ENCODE measurements around the gene HNMT. TPM values are rescaled to one million over a fixed set of nuclear protein-coding genes. Genes with fewer than 3 reads are reported as not detected.

Gene HNMT
- total RNA-seq, 1 experiment from 2014 or later = 4.1 TPM

DNA sequence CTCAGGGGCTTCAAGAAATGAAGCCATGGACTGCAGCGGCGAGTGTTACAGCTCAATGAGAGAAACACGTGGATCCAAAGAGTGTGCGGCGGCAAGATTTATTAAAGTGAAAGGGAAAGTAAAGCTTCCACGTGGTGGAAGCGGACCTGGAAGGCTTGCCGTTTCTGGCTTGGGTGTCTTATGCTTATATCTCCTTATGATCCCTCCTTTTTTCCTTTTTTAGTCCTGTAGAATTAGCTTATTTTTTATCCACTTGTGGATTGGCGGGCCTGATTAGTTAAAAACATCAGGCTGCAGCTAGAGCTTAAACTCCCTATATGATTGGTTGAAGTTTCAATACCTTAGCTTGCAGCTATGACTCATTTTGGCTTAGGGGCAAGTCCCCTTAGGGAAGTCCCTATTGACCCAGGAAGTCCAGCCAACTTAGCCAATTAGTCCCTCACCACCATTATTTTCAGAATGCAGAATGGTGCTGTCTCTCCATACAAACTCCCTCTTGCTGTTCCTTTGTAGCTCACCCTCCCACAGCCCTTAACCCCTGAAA is 11.6 kb upstream of the HNMT start:
- in situ Hi-C loops (cut with HindIII; ENCODE audit: low pct_unique_long_range_greater_than_20kb, low sequenced_read_pairs) (no loop called here), intact Hi-C loops (cut with micrococcal nuclease; ENCODE audit: unreplicated experiment) (no loop called here)
- Histone ChIP-seq H3K9me3 (ENCODE audit: control insufficient read depth, insufficient read depth, low read depth, low read length) (no peaks in the 10 kb centered on the region), H3K4me3 (ENCODE audit: low read depth in 2 of 2, low read length in 2 of 2) (peak overlapping the region; percentile 35 to 54), H3K4me1 (ENCODE audit: control insufficient read depth, insufficient read depth, low read length) (peaks cover 8% of the 10 kb centered on the region; the same call in 1 of the 2 replicates), H3K27ac (ENCODE audit: low read length) (peak overlapping the region; percentile 83), H3K27me3 (ENCODE audit: control insufficient read depth, insufficient read depth, low read length) (no peaks in the 10 kb centered on the region), H3K36me3 (ENCODE audit: control insufficient read depth, insufficient read depth, low read length) (no peaks in the 10 kb centered on the region)
- no peak for DNase-seq (ENCODE audit: low read depth, low spot score)
- BruUV-seq (replicated peaks) = no TSS peak
- CTCF ChIA-PET = no interaction called here
- POLR2A ChIA-PET = no interaction called here
- TF ChIP-seq, protein P1, sequence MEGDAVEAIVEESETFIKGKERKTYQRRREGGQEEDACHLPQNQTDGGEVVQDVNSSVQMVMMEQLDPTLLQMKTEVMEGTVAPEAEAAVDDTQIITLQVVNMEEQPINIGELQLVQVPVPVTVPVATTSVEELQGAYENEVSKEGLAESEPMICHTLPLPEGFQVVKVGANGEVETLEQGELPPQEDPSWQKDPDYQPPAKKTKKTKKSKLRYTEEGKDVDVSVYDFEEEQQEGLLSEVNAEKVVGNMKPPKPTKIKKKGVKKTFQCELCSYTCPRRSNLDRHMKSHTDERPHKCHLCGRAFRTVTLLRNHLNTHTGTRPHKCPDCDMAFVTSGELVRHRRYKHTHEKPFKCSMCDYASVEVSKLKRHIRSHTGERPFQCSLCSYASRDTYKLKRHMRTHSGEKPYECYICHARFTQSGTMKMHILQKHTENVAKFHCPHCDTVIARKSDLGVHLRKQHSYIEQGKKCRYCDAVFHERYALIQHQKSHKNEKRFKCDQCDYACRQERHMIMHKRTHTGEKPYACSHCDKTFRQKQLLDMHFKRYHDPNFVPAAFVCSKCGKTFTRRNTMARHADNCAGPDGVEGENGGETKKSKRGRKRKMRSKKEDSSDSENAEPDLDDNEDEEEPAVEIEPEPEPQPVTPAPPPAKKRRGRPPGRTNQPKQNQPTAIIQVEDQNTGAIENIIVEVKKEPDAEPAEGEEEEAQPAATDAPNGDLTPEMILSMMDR (IDR thresholded peaks at IDR 0.05) = no peak
- TF ChIP-seq SIN3A (IDR thresholded peaks at IDR 0.05; ENCODE audit: borderline replicate concordance, insufficient read depth, low read depth, low read length) (no peak), POLR2AphosphoS5 (IDR thresholded peaks at IDR 0.05; ENCODE audit: low read depth, low read length) (no peak), TCF7L2 (IDR thresholded peaks at IDR 0.05; ENCODE audit: low read depth, low read length) (no peak)
- TF ChIP-seq, protein P2, sequence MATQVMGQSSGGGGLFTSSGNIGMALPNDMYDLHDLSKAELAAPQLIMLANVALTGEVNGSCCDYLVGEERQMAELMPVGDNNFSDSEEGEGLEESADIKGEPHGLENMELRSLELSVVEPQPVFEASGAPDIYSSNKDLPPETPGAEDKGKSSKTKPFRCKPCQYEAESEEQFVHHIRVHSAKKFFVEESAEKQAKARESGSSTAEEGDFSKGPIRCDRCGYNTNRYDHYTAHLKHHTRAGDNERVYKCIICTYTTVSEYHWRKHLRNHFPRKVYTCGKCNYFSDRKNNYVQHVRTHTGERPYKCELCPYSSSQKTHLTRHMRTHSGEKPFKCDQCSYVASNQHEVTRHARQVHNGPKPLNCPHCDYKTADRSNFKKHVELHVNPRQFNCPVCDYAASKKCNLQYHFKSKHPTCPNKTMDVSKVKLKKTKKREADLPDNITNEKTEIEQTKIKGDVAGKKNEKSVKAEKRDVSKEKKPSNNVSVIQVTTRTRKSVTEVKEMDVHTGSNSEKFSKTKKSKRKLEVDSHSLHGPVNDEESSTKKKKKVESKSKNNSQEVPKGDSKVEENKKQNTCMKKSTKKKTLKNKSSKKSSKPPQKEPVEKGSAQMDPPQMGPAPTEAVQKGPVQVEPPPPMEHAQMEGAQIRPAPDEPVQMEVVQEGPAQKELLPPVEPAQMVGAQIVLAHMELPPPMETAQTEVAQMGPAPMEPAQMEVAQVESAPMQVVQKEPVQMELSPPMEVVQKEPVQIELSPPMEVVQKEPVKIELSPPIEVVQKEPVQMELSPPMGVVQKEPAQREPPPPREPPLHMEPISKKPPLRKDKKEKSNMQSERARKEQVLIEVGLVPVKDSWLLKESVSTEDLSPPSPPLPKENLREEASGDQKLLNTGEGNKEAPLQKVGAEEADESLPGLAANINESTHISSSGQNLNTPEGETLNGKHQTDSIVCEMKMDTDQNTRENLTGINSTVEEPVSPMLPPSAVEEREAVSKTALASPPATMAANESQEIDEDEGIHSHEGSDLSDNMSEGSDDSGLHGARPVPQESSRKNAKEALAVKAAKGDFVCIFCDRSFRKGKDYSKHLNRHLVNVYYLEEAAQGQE (IDR thresholded peaks at IDR 0.05; ENCODE audit: insufficient read depth in 1 of 2, low read depth in 2 of 2, low read length in 1 of 2) = no peak
- ATAC-seq = peak; percentile 81

DNA sequence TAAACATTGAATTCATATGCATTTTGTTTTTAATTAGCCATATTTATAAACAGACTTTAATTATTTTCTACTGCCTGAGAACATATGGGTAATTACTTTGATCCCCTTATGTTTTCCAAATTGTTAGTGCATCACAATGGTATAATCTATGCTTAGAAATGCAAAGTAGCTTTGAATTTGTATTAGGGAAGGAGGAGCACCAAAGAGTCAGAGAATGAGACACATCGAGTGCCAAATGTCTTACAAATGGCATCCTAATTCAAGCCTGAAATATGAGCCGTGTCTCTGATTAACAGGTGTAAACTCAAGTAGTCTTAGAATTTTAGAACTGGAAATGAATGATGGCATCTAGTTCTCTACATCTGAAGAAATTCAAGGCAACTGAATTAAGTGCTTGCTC is 8.7 kb upstream of the HNMT start:
- BruUV-seq (replicated peaks) = no TSS peak
- Histone ChIP-seq H3K27ac (ENCODE audit: low read length) (no peak overlapping the region), H3K4me1 (ENCODE audit: control insufficient read depth, insufficient read depth, low read length) (peaks cover 8% of the 10 kb centered on the region; the same call in 1 of the 2 replicates), H3K27me3 (ENCODE audit: control insufficient read depth, insufficient read depth, low read length) (no peaks in the 10 kb centered on the region), H3K4me3 (ENCODE audit: low read depth in 2 of 2, low read length in 2 of 2) (no peak overlapping the region), H3K9me3 (ENCODE audit: control insufficient read depth, insufficient read depth, low read depth, low read length) (no peaks in the 10 kb centered on the region), H3K36me3 (ENCODE audit: control insufficient read depth, insufficient read depth, low read length) (no peaks in the 10 kb centered on the region)
- ChIA-PET CTCF (no interaction called here), POLR2A (interaction anchor here (0.7 kb wide), 1 partner anchor 150 kb away, joined by 3 read pairs; no protein-coding TSS in a partner anchor)
- ATAC-seq = no peak
- TF ChIP-seq POLR2AphosphoS5 (IDR thresholded peaks at IDR 0.05; ENCODE audit: low read depth, low read length) (no peak), SIN3A (IDR thresholded peaks at IDR 0.05; ENCODE audit: borderline replicate concordance, insufficient read depth, low read depth, low read length) (no peak), TCF7L2 (IDR thresholded peaks at IDR 0.05; ENCODE audit: low read depth, low read length) (no peak)
- TF ChIP-seq, protein P2 (IDR thresholded peaks at IDR 0.05; ENCODE audit: insufficient read depth in 1 of 2, low read depth in 2 of 2, low read length in 1 of 2) = no peak
- TF ChIP-seq, protein P1 (IDR thresholded peaks at IDR 0.05) = no peak
- DNase-seq (ENCODE audit: low read depth, low spot score) = no peak
- in situ Hi-C loops (cut with HindIII; ENCODE audit: low pct_unique_long_range_greater_than_20kb, low sequenced_read_pairs) = no loop called here
- intact Hi-C loops (cut with micrococcal nuclease; ENCODE audit: unreplicated experiment) = no loop called here
